GM23338 (cell line): ENCODE measurements around the gene DPP10.

Source experiments
- CREB1 ChIP-seq: fragments of 250-450 bp; sonication (Bioruptor Pico); IDR thresholded peaks from 2 replicates; pipeline ENCODE4 v1.5.0; 2020; ENCODE audit warnings: low read depth, mild to moderate bottlenecking, moderate library complexity
- EZH2 ChIP-seq: fragments of 200-600 bp; sonication (generic); IDR thresholded peaks from one replicate; pipeline ENCODE4 v1.8.0; 2017; ENCODE audit warnings: antibody characterized with exemption, mild to moderate bottlenecking, low read depth; ENCODE audit not compliant: unreplicated experiment
- EZH2phosphoT487 ChIP-seq: fragments of 200-600 bp; sonication (generic); IDR thresholded peaks from one replicate; pipeline ENCODE4 v1.8.1; 2018; ENCODE audit warnings: antibody characterized with exemption; ENCODE audit not compliant: unreplicated experiment
- JUNB ChIP-seq: IDR thresholded peaks from one replicate; pipeline ENCODE4 v1.6.1; 2016; ENCODE audit warnings: antibody characterized with exemption; ENCODE audit not compliant: unreplicated experiment
- POLR2AphosphoS5 ChIP-seq: IDR thresholded peaks from 2 replicates; pipeline ENCODE4 v1.6.1; 2016; ENCODE audit warnings: antibody characterized with exemption, low read depth
- STAT1 ChIP-seq: IDR thresholded peaks from one replicate; pipeline ENCODE4 v1.6.1; 2016; ENCODE audit warnings: antibody characterized with exemption; ENCODE audit not compliant: unreplicated experiment
- ZNF114 ChIP-seq: fragments of 250-450 bp; sonication (Bioruptor Pico); IDR thresholded peaks from 2 replicates; pipeline ENCODE4 v1.5.0; 2020; ENCODE audit warnings: mild to moderate bottlenecking, moderate library complexity
- TF ChIP-seq, protein P1 (sequence below), 2 experiments: fragments of 200-600 bp in 1 of 2; sonication (generic) in 1 of 2; conservative IDR thresholded peaks; 2 replicates each; pipeline versions ENCODE4 v1.5.1 to v1.6.1; 2016 to 2017; ENCODE audit warnings: antibody characterized with exemption in 2 of 2, low read depth in 2 of 2, mild to moderate bottlenecking in 2 of 2, moderate library complexity in 1 of 2
- TF ChIP-seq, protein P2 (sequence below): IDR thresholded peaks from one replicate; pipeline ENCODE4 v1.6.1; 2018; ENCODE audit warnings: antibody characterized with exemption; ENCODE audit not compliant: unreplicated experiment
- TF ChIP-seq, protein P3 (sequence below): IDR thresholded peaks from 2 replicates; pipeline ENCODE4 v1.6.1; 2016; ENCODE audit warnings: antibody characterized with exemption

DNA sequence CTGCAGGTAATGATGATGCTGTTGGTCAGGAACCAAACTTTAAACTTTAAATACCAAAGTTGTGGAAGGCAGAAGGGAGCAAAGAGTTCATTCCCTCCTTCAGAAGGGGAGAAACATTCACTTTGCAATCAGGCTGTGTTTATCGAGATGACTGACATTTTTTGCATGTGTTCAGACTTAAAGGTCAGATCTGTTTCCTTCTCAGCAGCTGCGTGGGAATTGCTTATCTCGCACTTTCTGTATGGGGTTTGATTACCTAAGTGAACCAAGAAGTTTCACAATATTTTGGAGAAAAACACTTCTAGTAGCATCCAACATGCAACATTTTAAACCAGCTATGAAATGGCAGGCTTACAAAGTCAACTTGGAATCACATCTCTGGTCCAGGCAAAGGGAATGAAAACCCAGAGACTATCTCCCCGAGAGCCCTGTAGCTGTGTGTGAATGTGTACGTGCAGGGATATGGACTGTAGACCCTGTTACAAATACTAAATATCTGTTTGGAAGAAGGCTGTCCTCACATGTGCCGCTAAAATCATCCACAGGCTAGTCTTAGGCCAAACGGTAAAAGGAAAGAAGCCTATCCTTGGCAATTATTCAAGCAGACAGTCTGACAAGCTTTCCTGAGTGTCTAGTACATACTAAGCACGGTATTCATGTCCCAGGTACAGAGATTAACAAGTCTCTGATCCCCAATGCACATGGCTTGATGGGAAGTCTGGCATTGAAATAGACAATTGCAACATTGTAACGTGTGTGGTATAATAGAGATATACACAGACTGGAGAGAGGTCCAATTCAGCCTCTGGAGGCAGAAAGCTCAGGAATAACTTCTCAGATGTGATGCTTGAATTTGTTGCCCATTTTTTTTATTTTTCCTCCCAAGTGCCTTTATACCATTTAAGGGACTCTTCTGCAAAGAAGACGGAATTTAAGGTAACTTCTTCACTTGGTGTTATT is 483.1 kb downstream of the DPP10 start:
- TF ChIP-seq EZH2 (no peak), POLR2AphosphoS5 (no peak), EZH2phosphoT487 (no peak), ZNF114 (CRISPR knock-in tag) (no peak), CREB1 (CRISPR knock-in tag) (no peak), STAT1 (no peak), JUNB (no peak)
- TF ChIP-seq, protein P1, sequence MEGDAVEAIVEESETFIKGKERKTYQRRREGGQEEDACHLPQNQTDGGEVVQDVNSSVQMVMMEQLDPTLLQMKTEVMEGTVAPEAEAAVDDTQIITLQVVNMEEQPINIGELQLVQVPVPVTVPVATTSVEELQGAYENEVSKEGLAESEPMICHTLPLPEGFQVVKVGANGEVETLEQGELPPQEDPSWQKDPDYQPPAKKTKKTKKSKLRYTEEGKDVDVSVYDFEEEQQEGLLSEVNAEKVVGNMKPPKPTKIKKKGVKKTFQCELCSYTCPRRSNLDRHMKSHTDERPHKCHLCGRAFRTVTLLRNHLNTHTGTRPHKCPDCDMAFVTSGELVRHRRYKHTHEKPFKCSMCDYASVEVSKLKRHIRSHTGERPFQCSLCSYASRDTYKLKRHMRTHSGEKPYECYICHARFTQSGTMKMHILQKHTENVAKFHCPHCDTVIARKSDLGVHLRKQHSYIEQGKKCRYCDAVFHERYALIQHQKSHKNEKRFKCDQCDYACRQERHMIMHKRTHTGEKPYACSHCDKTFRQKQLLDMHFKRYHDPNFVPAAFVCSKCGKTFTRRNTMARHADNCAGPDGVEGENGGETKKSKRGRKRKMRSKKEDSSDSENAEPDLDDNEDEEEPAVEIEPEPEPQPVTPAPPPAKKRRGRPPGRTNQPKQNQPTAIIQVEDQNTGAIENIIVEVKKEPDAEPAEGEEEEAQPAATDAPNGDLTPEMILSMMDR (conservative IDR thresholded peaks at IDR 0.05; ENCODE audit: low read depth in 2 of 2): no peak
- TF ChIP-seq, protein P2, sequence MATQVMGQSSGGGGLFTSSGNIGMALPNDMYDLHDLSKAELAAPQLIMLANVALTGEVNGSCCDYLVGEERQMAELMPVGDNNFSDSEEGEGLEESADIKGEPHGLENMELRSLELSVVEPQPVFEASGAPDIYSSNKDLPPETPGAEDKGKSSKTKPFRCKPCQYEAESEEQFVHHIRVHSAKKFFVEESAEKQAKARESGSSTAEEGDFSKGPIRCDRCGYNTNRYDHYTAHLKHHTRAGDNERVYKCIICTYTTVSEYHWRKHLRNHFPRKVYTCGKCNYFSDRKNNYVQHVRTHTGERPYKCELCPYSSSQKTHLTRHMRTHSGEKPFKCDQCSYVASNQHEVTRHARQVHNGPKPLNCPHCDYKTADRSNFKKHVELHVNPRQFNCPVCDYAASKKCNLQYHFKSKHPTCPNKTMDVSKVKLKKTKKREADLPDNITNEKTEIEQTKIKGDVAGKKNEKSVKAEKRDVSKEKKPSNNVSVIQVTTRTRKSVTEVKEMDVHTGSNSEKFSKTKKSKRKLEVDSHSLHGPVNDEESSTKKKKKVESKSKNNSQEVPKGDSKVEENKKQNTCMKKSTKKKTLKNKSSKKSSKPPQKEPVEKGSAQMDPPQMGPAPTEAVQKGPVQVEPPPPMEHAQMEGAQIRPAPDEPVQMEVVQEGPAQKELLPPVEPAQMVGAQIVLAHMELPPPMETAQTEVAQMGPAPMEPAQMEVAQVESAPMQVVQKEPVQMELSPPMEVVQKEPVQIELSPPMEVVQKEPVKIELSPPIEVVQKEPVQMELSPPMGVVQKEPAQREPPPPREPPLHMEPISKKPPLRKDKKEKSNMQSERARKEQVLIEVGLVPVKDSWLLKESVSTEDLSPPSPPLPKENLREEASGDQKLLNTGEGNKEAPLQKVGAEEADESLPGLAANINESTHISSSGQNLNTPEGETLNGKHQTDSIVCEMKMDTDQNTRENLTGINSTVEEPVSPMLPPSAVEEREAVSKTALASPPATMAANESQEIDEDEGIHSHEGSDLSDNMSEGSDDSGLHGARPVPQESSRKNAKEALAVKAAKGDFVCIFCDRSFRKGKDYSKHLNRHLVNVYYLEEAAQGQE: no peak
- TF ChIP-seq, protein P3, sequence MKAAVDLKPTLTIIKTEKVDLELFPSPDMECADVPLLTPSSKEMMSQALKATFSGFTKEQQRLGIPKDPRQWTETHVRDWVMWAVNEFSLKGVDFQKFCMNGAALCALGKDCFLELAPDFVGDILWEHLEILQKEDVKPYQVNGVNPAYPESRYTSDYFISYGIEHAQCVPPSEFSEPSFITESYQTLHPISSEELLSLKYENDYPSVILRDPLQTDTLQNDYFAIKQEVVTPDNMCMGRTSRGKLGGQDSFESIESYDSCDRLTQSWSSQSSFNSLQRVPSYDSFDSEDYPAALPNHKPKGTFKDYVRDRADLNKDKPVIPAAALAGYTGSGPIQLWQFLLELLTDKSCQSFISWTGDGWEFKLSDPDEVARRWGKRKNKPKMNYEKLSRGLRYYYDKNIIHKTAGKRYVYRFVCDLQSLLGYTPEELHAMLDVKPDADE: no peak
